ENCODE data around the gene RAB11FIP3. TPM values are rescaled to one million over a fixed set of nuclear protein-coding genes. Genes with fewer than 3 reads are reported as not detected.
A peak's percentile ranks its signal among the peaks of the same experiment; 100 is the strongest.

RAB11FIP3 gene
- total RNA-seq, 1 experiment from 2014 or later = 37.5 TPM

DNA sequence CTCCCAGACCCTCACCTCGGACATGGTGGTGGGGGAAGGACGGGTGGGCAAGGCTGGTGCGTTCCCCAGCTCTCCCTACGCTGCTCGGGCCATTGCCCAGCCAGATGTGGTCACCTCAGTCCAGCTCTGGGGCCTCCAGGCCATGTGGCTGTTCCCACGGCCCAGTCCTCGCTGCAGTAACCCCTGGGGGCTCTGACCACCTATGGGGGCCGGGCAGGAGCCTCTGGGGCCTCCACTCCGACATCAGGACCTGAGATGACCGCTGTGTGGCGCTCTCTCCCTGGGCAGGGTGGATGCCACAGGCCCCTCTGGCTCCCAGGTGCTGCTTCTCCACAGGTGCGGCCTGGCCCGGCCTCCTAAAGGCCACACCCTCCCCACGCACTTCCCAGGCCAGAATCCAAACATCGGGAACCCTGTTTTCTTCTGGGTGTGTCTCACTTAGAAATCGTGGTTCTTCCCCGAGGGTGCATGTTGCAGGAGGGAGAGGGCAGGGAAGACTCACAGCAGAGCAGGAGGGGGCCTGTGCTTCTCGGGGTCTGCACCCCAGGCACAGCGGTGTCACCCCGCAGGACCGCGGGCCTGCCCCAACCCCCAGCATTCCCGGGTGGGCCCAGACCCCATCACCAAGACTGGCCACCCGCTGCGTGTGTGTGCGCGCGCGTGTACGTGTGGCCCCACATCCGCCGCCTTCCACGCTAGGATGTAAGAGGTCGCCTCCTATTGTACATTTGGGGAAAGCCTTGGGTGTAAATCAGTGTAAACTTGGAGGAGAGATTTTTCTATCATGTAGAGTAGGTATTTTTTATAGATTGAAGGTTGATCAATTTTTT is 96.1 kb downstream of the RAB11FIP3 start:
- Mint-ChIP-seq H3K4me3 (ENCODE audit: unreplicated experiment) (no peak overlapping the region), H3K27me3 (ENCODE audit: insufficient read depth, unreplicated experiment) (no peaks in the 10 kb centered on the region), H3K9me3 (ENCODE audit: unreplicated experiment) (no peaks in the 10 kb centered on the region), H3K4me1 (ENCODE audit: insufficient read depth, unreplicated experiment) (peaks cover 8% of the 10 kb centered on the region), H3K27ac (ENCODE audit: low read depth, unreplicated experiment) (no peak overlapping the region), H3K36me3 (ENCODE audit: insufficient read depth, unreplicated experiment) (peaks cover 38% of the 10 kb centered on the region)
- TF ChIP-seq, protein P1, sequence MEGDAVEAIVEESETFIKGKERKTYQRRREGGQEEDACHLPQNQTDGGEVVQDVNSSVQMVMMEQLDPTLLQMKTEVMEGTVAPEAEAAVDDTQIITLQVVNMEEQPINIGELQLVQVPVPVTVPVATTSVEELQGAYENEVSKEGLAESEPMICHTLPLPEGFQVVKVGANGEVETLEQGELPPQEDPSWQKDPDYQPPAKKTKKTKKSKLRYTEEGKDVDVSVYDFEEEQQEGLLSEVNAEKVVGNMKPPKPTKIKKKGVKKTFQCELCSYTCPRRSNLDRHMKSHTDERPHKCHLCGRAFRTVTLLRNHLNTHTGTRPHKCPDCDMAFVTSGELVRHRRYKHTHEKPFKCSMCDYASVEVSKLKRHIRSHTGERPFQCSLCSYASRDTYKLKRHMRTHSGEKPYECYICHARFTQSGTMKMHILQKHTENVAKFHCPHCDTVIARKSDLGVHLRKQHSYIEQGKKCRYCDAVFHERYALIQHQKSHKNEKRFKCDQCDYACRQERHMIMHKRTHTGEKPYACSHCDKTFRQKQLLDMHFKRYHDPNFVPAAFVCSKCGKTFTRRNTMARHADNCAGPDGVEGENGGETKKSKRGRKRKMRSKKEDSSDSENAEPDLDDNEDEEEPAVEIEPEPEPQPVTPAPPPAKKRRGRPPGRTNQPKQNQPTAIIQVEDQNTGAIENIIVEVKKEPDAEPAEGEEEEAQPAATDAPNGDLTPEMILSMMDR (IDR thresholded peaks at IDR 0.05; ENCODE audit: unreplicated experiment) = no peak
- intact Hi-C loops (cut with micrococcal nuclease) = loop anchor here (10.0 kb wide), 1 partner anchor 97 kb away; the partner anchor contains the start of gene RAB11FIP3
- ChIA-PET POLR2A (no interaction called here), CTCF (interaction anchor here (1.3 kb wide), 1 partner anchor 15 kb away, joined by 4 read pairs; no protein-coding TSS in a partner anchor)
- BruUV-seq (replicated peaks) = no TSS peak
- peak; percentile 42 for DNase-seq (ENCODE audit: unreplicated experiment)

DNA sequence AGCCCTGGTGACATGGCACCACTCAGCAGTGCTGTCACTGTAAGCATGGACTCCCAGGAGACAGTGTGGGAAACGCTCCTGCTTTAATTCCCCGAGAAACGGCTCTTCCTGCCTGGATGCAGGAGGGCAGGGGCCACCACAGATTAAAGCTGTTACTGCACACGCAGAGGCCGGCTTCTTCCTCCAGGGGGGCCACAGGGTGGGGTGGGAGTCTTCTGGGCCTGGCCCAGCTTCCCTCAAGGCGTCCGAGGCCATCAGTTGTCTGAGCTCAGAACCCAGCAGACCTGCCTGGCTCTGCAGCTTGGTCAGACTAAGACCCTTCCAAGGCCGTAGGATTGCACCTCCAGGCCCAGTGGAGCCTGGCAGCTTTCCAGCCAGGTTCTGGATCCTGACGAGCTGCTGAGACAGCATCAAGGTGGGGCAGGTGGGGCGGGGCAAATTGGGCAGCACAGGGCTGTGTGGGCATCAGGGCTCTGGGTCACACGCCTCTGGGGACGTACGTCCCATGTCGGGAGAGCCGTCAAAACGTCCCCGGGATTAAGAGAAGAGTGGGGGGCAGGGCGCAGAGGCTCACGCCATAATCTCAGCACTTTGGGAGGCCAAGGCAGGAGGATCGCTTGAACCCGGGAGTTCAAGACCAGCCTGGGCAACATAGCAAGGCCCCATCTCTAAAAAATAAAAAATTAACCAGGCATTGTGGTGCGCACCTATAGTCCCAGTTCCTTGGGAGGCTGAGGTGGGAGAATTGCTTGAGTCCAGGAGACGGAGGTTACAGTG is 97.1 kb downstream of the RAB11FIP3 start:
- TF ChIP-seq, protein P1 (IDR thresholded peaks at IDR 0.05; ENCODE audit: unreplicated experiment) = no peak
- Mint-ChIP-seq H3K27me3 (ENCODE audit: insufficient read depth, unreplicated experiment) (no peaks in the 10 kb centered on the region), H3K9me3 (ENCODE audit: unreplicated experiment) (no peaks in the 10 kb centered on the region), H3K4me3 (ENCODE audit: unreplicated experiment) (no peak overlapping the region), H3K36me3 (ENCODE audit: insufficient read depth, unreplicated experiment) (peaks cover 41% of the 10 kb centered on the region), H3K27ac (ENCODE audit: low read depth, unreplicated experiment) (no peak overlapping the region), H3K4me1 (ENCODE audit: insufficient read depth, unreplicated experiment) (peaks cover 8% of the 10 kb centered on the region)
- ChIA-PET POLR2A (no interaction called here), CTCF (no interaction called here)
- no TSS peak for BruUV-seq (replicated peaks)
- intact Hi-C loops (cut with micrococcal nuclease) = loop anchor here (10.0 kb wide), 1 partner anchor 98 kb away; the partner anchor contains the start of gene RAB11FIP3
- DNase-seq (ENCODE audit: unreplicated experiment) = peak; percentile 14

DNA sequence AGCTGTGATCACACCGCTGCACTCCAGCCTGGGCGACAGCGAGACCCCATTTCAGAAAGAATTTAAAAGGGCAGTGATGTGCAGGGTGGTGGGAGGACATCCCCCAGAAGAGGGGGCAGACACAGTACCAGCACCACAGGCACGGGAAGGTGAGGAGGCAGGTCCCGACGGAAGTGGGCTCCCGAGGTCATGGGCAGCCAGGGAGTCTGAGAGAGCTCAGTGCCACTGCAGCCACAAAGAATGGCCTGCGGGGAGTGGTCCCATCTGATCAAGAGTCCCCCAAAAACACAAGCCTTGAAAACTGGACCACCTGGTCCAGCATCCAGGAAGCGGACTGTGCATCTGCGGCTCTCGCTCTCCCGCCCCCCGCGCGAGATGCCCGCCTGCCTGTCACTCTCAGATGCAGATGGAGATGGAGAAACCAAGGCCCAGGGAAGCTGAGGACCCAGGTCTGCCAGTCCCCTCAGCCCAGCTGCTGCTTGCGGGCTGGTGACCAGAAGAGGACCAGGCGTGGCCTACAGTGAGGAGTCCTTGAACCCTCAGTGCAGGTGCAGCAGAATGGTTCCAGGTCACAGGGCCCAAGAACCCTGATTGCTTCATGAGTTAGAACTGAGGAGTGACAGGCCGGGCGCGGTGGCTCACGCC is 97.8 kb downstream of the RAB11FIP3 start:
- H3K4me3 Mint-ChIP-seq (ENCODE audit: unreplicated experiment) = no peak overlapping the region
- H3K4me1 Mint-ChIP-seq (ENCODE audit: insufficient read depth, unreplicated experiment) = peaks cover 8% of the 10 kb centered on the region
- H3K27ac Mint-ChIP-seq (ENCODE audit: low read depth, unreplicated experiment) = no peak overlapping the region
- no peaks in the 10 kb centered on the region for H3K9me3 Mint-ChIP-seq (ENCODE audit: unreplicated experiment)
- TF ChIP-seq, protein P1 (IDR thresholded peaks at IDR 0.05; ENCODE audit: unreplicated experiment) = no peak
- no peak for DNase-seq (ENCODE audit: unreplicated experiment)
- ChIA-PET POLR2A (interaction anchor here (0.6 kb wide), 1 partner anchor 129 kb away, joined by 3 read pairs; no protein-coding TSS in a partner anchor), CTCF (no interaction called here)
- BruUV-seq (replicated peaks) = no TSS peak
- intact Hi-C loops (cut with micrococcal nuclease) = loop anchor here (10.0 kb wide), 1 partner anchor 98 kb away; the partner anchor contains the start of gene RAB11FIP3
- peaks cover 41% of the 10 kb centered on the region for H3K36me3 Mint-ChIP-seq (ENCODE audit: insufficient read depth, unreplicated experiment)
- H3K27me3 Mint-ChIP-seq (ENCODE audit: insufficient read depth, unreplicated experiment) = no peaks in the 10 kb centered on the region

Data from MCF 10A (cell line).